Measurements from ENCODE around the gene ADGRB2.

Gene ADGRB2, protein sequence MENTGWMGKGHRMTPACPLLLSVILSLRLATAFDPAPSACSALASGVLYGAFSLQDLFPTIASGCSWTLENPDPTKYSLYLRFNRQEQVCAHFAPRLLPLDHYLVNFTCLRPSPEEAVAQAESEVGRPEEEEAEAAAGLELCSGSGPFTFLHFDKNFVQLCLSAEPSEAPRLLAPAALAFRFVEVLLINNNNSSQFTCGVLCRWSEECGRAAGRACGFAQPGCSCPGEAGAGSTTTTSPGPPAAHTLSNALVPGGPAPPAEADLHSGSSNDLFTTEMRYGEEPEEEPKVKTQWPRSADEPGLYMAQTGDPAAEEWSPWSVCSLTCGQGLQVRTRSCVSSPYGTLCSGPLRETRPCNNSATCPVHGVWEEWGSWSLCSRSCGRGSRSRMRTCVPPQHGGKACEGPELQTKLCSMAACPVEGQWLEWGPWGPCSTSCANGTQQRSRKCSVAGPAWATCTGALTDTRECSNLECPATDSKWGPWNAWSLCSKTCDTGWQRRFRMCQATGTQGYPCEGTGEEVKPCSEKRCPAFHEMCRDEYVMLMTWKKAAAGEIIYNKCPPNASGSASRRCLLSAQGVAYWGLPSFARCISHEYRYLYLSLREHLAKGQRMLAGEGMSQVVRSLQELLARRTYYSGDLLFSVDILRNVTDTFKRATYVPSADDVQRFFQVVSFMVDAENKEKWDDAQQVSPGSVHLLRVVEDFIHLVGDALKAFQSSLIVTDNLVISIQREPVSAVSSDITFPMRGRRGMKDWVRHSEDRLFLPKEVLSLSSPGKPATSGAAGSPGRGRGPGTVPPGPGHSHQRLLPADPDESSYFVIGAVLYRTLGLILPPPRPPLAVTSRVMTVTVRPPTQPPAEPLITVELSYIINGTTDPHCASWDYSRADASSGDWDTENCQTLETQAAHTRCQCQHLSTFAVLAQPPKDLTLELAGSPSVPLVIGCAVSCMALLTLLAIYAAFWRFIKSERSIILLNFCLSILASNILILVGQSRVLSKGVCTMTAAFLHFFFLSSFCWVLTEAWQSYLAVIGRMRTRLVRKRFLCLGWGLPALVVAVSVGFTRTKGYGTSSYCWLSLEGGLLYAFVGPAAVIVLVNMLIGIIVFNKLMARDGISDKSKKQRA (N-terminal part only)

DNA sequence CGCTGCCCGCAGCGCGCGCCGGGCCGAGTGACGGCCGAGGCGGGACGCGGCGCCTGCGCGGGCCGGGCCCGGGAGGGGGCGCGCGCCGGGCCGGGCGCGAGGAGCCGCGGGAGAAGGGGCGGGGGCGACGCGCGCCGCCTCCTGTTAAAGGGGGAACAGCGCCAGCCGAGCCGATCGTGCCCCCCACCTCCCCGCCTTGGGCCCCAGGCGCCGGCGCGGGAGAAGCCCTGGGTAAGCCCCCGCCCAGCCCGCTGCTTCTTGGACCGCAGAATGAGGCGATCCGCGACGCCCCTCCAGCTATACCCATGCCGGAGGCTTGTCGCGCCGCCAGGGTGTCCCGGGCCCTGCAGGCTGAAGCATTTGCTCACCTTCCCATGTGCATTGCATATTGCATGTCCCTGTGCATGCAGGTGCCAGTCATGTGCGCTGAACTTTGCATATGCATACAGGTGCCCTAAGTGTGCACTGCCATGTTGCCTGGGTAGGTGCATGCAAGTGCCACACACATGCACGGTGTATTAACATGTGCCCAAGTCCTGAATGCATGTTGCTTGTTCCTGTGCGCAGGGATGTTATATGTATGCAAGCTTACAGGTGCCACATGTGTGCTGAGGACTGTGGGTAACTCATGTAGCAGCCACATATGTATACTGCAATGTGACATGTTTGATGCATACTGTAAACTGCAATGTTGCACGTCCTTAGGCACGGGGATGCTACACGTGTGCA is at the start of gene ADGRB2:
TSS of gene ADGRB2 (minus strand) at position 29 of the 729 bp plus-strand sequence. CDS start 7,119 bp downstream, outside the sequence.
- peak; percentile 79 for DNase-seq

DNA sequence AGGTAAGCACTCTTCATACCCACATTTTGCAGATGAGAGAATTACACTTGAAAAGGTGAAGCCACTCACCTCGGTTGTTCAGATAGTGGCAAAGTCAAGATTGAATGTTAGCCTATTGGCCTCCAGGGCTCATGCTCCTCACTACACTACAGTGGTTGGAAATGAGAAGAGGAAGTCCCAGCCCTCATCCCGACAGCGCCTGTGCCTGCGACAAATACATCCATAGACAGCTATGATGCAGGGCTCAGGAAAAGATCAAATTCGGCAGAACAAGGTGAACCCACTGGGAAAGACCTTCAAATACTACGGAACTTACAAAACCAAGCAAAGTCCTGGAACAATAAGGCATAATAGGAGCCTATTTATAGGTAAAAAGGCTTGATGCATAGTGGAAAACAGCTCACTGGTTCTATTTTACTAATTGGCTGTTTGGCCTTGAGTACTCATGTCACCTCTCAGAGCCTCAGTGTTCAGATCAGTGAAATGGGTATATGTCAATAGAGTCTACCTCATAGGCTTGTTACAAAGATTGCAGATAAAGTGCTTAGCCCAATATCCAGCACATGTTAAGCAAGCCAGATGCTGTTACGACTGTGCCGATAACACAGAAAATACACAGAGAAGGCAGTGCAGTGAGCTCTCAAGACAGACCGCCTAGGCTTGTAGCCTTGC is 48.2 kb upstream of the ADGRB2 start:
- DNase-seq, result no peak

DNA sequence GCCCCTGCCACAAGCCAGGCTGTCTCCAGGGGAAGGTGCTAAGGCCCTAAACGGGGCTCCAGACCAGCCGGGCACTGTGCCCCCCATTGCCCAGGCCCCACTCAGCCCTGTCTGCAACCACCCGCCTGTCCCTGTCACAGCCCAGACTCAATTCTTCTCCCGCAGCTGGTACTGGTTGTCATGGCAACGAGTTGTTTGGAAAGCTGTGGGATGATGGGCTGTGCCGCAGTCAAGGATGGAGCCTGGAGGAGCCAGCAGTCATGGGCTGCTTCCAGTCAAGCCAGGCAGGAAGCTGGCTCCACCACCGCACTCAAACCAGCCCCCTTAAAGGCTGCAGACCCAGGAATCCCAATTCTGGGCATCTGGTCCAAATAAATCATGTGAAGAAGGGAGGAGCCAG is 47.5 kb upstream of the ADGRB2 start:
- DNase-seq, result peak; percentile 65

DNA sequence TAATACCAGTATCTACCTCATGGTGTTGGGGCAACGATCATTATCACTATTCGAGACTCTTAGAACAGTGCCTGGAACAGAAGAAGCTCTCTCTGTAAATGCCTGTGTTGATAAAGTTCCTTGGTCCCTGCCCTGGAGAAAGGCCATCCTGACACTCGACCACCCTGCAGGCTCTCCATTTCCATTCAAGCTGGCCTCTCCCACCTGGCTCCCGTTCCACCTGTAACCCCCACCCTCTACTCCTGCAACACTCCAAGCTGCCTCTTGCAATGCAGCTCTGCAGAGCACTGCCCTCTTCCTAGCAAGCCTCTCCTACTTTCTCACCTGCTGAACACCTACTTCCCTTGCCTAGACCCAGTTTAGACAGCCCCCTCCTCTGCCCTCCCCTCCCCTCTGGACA is 45.6 kb upstream of the ADGRB2 start:
- no peak for DNase-seq

DNA sequence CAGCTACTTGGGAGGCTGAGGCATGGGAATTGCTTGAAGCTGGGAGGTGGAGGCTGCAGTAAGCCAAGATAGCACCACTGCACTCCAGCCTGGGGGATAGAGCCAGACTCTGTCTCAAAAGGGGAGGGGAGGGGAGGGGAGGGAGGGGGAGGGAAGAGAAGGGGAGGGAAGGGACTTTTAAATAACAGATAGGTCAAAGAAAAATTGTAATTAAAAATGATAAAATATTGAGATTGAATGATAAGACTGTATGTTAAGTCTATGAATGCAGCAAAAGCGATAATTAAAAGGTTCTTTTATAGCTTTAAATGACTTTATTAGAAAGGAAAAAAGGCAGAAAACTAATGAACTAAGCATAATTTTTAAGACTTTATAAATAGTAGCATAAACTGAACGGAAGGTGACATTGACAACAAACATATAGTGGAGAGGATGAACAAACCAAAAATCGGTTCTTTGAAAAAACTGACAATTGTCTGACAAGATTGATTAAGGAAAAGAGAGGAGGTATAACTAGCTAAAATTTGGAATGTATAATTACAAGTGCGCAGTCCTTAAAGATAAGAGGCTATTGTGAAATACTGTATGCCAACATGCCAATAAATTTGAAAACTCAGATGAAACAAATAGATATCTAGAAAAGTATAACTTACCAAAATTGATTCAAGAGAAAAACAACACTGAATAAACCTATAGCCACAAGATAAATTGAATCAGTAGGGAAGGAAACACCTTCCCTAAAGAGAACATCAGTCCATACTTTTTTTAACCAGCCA is 43.3 kb upstream of the ADGRB2 start:
- no peak for DNase-seq

DNA sequence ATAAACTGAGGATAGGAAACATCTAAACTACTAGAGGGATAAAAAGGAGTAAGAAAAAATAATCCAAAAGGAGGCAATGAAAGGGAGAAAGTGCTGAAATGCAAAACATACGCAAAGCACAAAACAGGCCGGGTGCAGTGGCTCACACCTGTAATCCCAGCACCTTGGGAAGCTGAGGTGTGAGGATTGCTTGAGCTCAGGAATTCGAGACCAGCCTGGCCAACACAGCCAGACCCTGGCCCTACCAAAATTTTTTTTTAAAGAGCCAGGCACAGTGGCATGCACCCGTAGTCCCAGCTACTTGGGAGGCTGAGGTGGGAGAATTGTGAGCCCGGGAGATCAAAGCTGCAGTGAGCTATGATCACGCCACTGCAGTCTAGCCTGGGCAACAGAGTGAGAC is 41.2 kb upstream of the ADGRB2 start:
- no peak for DNase-seq

DNA sequence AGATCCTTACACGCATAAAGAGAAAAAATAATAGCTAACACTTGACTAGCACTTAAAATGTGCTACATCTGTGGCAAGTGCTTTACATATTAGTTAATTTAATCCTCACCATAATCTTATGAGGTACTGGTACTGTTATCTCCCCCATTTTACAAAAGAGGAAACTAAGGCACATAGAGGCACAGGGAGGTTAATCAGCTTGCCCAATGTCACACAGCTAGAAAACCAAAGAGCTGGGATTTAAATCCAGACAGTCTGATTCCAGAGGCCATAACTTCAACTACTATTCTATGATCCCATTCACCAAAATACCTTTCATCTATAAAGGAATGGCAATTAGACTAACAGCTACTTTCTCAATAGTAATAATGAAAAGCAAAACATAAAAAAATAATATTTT is 40.0 kb upstream of the ADGRB2 start:
- DNase-seq, result no peak

DNA sequence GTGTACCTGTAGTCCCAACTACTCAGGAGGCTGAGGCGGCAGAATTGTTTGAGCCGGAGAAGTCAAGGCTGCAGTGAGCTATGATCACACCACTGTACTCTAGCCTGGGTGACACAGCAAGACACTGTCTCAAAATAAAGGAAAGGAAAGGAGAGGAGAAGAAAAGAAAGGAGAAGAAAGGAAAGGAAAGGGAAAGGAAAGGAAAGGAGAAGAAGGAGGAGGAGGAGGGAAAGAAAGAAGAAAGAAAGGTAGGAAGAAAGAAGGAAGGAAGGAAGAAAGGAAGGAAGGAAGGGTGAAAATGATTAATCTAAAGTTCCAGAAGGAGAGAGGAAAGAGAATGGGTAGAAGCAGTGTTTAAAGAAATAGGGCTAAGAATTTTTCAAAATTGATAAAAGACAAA is 39.5 kb upstream of the ADGRB2 start:
- DNase-seq, result no peak

DNA sequence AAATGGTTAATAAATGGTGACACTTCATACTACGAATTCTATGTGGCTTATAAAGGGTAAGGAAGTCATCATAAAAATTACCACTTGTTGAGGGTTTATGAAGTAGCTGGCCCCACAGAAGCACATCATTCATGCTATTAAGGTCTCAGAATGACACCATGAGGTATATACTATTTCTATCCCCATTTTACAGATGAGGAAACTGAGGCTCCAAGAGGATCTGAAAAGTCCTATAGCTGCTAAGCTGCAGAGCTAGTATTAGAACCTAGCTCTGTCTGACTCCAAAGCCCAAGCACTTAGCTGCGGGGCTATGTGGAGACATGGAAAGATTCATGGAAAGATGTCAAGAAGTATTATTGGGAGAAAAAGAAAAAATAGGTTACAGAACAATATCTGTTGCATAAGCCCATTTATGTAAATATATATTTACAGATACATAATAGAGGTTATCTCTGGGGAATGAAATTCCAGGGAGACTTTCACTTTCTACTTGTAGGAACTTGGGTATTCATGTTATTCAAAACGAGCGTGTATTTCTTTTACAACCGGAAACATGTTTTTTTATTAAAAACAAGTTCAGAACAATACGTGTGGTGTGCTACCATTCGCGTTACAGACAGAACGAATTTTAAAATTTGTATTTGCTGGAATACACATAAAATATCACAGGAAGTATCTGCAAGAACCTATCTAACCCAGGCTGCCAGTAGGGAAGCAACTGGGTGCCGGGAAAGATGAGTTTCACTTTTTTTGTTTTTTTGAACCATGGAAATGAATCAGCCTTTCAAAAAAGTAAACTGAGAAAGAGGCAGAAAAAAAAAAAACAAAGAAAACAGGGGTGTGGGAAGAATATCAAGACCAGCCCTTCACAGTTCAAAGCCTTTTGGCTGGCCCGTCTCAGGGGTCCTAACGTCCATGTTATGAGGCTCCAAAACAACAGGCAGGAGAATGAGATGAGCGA is 38.3 kb upstream of the ADGRB2 start:
- no peak for DNase-seq

DNA sequence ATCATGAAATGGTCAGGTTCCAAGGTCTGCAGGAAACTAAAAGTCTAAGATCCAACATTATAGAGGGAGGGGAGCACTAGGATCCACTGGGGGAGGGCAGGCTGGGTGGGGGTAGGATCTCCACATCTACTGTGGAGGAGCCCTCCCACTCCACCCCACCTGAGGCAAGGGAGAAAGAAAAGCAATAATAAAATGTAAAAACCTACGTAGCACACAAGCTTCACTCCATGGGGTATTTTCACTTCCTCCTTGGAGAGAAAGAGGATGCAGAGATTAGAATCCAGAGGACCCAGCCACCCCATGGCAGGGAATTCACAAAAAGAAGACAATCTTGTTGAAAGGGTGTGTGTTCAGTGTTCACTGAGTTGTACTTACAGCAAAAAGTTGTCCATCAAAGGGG is 37.3 kb upstream of the ADGRB2 start:
- no peak for DNase-seq

DNA sequence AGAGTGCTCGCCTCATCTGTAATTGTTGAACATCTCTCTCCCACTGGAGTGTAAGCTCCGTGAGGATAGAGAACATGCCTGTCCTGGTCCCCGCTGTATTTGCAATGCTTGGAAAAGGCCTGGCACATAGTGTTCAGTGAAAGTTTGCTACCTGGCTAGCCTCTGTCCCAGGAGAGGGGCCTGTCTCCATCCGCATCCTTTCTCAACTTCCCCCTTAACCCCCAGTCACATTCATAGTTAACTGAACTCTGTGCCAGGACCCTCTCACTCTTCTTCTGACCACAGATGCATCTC is 36.5 kb upstream of the ADGRB2 start:
- no peak for DNase-seq

DNA sequence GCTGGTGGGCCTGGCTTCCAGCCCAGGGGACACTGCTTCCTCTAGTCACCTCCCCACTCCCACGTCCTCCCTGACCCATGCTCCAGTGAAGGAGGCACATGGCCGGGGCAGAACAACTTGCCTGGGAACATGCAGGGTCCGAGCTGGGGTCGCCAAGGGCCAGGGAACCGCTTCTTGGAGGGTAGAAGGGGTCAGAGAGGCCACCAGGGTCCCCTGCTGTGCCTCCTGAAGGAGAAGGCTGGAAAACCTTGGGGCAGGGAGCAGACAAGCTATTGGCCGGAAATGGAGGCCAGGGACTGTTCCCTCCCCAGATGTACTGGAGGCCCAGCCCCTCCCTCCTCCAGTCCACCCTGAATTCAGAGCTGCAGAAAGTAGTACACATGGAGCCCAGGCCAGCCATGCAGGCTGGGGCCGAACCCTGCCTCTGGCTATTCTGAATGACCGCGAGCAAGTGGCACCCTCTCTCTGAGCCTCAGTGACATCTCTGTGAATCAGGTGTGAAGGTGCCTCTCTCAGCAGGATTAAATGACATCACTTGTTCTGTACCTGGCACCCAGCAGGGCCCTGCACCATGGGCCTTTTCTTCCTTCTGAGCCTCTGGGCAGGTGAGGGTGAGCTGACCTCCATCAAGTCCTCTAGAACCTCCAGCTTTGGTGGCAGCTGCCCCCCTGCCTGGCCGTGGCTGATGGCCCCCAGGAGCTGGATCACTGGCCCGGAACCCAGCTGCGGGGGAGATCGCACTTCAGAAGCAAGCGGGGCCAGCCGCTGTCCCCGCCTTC is 35.9 kb upstream of the ADGRB2 start:
- peak; percentile 34 for DNase-seq

DNA sequence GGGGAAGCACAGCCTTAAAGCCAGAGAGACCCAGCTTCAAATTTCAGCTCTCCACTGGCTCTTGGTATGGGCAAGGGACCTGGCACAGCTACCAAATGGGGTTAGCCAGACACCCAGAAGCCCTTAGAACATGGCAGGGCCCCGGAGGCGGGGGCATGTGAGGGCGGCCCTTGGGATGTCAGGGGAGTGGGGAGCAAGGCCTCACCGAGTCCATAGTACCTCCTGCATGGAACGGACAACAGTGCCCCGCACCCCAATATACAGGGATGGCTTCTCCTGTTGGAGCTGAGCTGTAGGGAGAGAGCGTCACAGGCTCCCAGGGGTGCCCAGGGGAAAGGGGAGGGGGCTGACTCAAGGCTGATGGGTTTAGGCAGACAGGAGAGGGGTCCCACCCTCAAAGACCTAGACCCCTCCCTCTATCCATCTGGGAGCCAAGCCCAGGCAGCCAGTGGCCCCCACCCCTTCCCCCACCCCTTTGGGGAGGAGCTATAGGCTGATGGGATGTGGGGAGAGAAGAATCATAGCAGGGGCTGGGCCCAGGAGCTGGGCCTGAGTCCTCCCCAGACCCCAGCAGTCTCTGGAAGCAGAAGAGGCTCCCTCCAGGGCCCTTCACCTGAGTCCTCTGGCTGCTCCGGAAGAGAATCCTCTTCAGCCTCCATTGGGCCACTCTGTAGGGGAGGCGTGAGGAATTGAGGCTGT is 35.2 kb upstream of the ADGRB2 start:
- DNase-seq, result peak; percentile 35

DNA sequence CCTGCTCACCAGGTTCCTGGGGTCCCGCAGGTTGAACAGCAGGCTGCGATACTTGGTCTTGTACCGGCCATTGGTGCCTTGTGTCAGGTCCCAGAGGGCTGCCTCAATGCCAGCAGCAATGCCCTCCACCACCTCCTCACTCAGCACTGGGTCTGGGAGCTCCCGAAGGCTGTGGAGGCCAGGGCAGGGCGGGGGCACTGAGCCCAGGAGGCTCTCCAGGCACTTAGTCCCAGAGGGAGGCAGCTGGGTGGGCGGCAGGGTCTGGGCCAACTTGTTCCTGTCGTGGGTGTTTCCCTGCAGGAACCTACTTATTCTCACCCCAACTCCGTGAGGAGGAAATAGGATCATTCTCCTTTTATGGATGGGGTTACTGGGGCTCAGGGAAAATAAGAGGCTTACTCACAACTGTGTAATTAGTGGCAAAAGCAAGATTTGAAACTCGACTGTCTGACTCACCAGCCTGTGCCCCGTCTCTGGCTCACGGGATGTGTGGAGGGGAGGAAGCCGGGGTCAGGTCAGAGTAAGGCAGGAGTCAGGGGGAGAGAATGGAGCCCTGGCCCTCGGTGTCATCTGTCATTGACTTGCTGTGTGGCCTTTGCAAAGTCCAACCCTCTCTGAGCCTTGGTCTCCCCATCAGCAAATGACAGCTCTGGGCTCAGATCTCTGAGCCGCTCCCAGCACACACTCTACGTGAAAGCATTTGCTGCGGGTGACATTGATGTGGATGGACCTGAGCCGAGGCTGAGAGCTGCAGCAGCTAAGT is 34.5 kb upstream of the ADGRB2 start:
- no peak for DNase-seq

DNA sequence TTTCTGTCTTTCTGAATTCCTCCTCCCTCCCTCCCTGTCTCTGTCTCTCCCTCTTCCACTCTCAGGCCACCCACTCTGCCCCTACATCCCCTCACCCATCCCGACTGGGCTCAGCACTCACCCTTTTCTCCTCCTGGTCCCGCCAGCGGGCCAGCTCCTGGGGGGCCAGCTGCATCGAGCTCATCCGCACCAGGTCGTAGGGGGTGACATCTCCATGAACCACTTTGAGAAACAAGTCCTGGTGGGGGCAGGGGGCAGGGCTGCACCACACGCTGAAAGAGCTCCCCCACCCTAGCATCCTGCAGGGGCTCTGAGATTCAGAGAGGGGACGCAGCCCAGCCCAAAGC is 33.9 kb upstream of the ADGRB2 start:
- DNase-seq, result no peak

DNA sequence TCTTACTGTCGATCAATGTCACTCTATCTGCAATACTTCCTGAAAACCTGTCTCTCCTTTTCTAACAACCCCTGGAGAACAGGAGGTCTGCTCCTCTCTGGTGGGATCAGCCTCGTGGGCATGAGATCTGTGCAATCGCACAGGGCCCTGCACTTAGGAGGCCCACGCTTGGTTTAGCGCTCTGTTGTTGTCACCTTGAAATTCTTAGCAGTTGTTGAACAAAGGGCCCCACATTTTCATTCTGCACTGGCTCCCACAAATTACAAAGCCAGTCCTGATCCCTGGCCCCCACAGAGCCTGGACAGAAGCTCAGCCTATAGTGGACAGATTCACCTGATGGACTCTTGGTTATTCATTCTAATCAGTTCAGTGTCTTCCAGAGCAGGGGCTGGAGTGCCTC is 33.1 kb upstream of the ADGRB2 start:
- no peak for DNase-seq

DNA sequence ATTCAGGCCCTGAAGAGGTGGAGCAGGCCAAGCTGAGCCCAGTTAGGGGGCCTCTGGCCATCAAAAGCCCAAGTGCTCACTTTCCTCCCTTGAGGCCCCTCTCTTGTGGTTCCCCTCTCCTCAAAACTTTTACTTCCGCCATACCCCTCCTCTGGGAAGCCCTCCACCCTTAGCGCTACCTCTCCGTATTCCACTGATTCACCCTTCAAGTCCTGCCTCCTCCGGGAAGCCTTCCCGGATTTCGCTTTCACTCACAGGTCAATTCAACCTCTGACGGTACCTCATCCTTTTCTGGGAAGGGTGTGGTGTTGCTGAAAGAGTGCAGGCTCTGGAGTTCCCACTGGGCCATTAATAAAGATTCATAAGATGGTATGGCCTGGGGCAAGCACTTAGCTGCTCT is 32.6 kb upstream of the ADGRB2 start:
- no peak for DNase-seq
